Gastrocnemius medialis (tissue), 4 donors: ENCODE data around the gene WDR86.

Experiments used
- POLR2A ChIP-seq, 2 donors: fragments of 450-650 bp; IDR thresholded peaks; one replicate each; pipeline ENCODE4 v1.6.1; 2017; ENCODE audit warnings: antibody characterized with exemption in 2 of 2, mild to moderate bottlenecking in 2 of 2, moderate library complexity in 2 of 2
- TF ChIP-seq, protein P1 (sequence below), 5 experiments: fragments of 450-650 bp in 3 of 5; fragments of 200-600 bp in 2 of 5; sonication (generic) in 2 of 5; IDR thresholded peaks in 4 of 5; conservative IDR thresholded peaks in 1 of 5; 1 replicate in 4 of 5; 2 replicates in 1 of 5; pipeline ENCODE4 v1.5.1; 2016 to 2019; ENCODE audit warnings: antibody characterized with exemption in 5 of 5, mild to moderate bottlenecking in 3 of 5, moderate library complexity in 3 of 5

GRCh38 chr7:151343516-151343915 lies 66.3 kb downstream of the WDR86 start:
- no peak for TF ChIP-seq POLR2A (IDR thresholded peaks at IDR 0.05)
- TF ChIP-seq, protein P1, sequence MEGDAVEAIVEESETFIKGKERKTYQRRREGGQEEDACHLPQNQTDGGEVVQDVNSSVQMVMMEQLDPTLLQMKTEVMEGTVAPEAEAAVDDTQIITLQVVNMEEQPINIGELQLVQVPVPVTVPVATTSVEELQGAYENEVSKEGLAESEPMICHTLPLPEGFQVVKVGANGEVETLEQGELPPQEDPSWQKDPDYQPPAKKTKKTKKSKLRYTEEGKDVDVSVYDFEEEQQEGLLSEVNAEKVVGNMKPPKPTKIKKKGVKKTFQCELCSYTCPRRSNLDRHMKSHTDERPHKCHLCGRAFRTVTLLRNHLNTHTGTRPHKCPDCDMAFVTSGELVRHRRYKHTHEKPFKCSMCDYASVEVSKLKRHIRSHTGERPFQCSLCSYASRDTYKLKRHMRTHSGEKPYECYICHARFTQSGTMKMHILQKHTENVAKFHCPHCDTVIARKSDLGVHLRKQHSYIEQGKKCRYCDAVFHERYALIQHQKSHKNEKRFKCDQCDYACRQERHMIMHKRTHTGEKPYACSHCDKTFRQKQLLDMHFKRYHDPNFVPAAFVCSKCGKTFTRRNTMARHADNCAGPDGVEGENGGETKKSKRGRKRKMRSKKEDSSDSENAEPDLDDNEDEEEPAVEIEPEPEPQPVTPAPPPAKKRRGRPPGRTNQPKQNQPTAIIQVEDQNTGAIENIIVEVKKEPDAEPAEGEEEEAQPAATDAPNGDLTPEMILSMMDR (IDR thresholded peaks at IDR 0.05 in 4 of 5, conservative IDR thresholded peaks at IDR 0.05 in 1 of 5): no peak
